ENCODE results near the gene L1CAM. TPM values are rescaled to one million over a fixed set of nuclear protein-coding genes. Genes with fewer than 3 reads are reported as not detected.

The L1CAM gene
- total RNA-seq, 3 donors from 2014 or later (not counting 1 experiment from before 2014, with no cell fraction given): 0.23 to 0.98 TPM; not detected in 1

DNA sequence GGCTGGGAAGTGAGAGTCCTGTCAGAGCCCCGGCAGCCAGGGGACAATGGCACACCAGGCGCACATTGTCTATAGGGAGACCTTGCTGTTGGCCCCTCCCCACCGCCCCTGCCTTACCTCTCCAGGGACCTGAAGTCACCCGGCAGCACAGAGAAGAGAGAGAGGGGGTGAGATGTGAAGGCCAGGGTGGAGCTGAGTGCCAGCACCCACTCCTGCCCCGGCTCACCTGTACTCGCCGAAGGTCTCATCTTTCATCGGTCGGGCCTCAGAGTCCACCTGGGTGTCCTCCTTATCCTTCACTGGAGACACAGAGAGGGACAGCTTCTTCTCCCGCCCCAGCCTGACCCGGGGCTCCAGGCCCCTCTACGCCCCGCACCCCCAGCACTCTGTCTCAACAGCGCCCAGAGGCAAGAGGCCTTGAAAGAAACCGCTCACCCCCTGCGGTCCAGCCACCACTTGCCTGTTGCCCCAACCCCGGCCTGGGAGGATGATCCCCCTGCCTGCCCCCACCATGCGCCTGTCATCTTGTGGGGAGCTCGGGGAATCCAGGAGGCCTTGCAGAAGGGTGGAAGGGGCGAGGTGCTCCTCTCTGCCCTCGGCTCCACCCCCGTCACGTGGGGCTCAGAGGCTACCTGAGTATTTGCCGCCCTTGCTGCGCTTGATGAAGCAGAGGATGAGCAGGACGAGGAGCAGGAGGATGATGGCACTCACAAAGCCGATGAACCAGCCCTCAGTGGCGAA is 22.6 kb downstream of the L1CAM start:
- no peaks in the 10 kb centered on the region for H3K36me3 Mint-ChIP-seq
- H3K27me3 ChIP-seq (ENCODE audit: control insufficient read depth, insufficient read depth, low read length): no peaks in the 10 kb centered on the region
- 75% methylated on average over 25 of the region's 28 CpGs for WGBS (ENCODE audit: insufficient coverage)
- H3K4me3 ChIP-seq (ENCODE audit: low read length): no peak overlapping the region
- no peaks in the 10 kb centered on the region for H3K4me1 Mint-ChIP-seq
- no peak overlapping the region for H3K4me3 Mint-ChIP-seq
- TF ChIP-seq, protein P1, sequence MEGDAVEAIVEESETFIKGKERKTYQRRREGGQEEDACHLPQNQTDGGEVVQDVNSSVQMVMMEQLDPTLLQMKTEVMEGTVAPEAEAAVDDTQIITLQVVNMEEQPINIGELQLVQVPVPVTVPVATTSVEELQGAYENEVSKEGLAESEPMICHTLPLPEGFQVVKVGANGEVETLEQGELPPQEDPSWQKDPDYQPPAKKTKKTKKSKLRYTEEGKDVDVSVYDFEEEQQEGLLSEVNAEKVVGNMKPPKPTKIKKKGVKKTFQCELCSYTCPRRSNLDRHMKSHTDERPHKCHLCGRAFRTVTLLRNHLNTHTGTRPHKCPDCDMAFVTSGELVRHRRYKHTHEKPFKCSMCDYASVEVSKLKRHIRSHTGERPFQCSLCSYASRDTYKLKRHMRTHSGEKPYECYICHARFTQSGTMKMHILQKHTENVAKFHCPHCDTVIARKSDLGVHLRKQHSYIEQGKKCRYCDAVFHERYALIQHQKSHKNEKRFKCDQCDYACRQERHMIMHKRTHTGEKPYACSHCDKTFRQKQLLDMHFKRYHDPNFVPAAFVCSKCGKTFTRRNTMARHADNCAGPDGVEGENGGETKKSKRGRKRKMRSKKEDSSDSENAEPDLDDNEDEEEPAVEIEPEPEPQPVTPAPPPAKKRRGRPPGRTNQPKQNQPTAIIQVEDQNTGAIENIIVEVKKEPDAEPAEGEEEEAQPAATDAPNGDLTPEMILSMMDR (IDR thresholded peaks at IDR 0.05): no peak
- DNase-seq (no peak), ATAC-seq (no peak)
- H3K4me1 ChIP-seq (ENCODE audit: control insufficient read depth, insufficient read depth, low read length): no peaks in the 10 kb centered on the region
- no peaks in the 10 kb centered on the region for H3K36me3 ChIP-seq (ENCODE audit: control insufficient read depth, insufficient read depth, low read length)
- H3K9me3 ChIP-seq (ENCODE audit: control insufficient read depth, insufficient read depth, low read length): no peaks in the 10 kb centered on the region
- no peak overlapping the region for H3K27ac Mint-ChIP-seq
- H3K27ac ChIP-seq (ENCODE audit: low read length): no peak overlapping the region
- H3K9me3 Mint-ChIP-seq: no peaks in the 10 kb centered on the region
- intact Hi-C loops (cut with micrococcal nuclease): no loop called here
- H3K27me3 Mint-ChIP-seq (ENCODE audit: low read depth in 2 of 2): peaks cover 3 to 6% of the 10 kb centered on the region in 2 donors

DNA sequence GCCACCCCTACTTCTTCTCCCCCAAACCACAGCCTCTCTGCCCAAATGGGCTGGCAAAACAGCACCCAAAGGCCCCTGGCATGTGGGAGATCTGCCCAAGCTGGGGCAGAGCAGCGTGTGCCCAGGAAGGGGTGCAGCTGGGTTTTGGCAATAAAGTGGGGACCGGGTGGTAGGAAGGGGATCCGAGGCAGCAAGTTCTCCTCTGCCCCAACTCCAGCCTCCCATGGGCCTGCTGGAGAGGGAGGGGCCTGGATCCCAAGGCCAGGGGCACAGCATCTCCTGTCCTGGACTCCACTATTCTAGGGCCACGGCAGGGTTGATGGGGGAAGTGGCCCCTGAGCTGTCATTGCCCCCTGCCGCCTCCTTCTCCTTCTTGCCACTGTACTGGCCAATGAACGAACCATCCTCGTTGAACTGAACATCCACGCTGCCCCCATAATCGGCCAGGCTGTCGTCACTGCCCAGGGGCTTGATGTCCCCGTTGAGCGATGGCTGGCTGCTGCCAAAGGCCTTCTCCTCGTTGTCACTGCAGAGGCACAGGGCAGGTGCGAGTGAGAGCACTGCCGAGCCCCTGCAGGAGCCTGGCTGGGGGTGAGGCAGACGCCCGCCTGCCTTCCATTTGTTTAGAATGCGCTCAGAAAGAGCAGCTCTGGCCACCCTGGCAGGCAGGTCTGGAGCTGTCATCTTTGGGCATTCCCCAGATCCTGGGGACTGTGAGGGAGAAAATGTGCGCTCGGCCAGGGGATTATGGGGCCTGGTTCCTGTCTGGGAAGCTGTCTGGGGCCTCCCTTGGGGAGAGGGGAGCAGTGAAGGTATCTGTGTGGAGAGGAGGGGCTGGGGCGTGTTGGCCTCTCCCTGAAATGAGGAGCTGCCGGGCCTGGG is 23.4 kb downstream of the L1CAM start:
- Histone ChIP-seq H3K27me3 (ENCODE audit: control insufficient read depth, insufficient read depth, low read length) (no peaks in the 10 kb centered on the region), H3K27ac (ENCODE audit: low read length) (no peak overlapping the region), H3K9me3 (ENCODE audit: control insufficient read depth, insufficient read depth, low read length) (no peaks in the 10 kb centered on the region), H3K36me3 (ENCODE audit: control insufficient read depth, insufficient read depth, low read length) (no peaks in the 10 kb centered on the region), H3K4me3 (ENCODE audit: low read length) (no peak overlapping the region), H3K4me1 (ENCODE audit: control insufficient read depth, insufficient read depth, low read length) (peaks cover 4% of the 10 kb centered on the region)
- Mint-ChIP-seq H3K4me1 (peaks cover 2 to 4% of the 10 kb centered on the region in 2 donors), H3K9me3 (no peaks in the 10 kb centered on the region), H3K27ac (no peak overlapping the region), H3K36me3 (no peaks in the 10 kb centered on the region), H3K27me3 (ENCODE audit: low read depth in 2 of 2) (peaks cover 3 to 6% of the 10 kb centered on the region in 2 donors), H3K4me3 (no peak overlapping the region)
- ATAC-seq (no peak), DNase-seq (no peak)
- WGBS (ENCODE audit: insufficient coverage): 83% methylated on average over 19 of the region's 22 CpGs
- intact Hi-C loops (cut with micrococcal nuclease): no loop called here
- TF ChIP-seq, protein P1 (IDR thresholded peaks at IDR 0.05): no peak

DNA sequence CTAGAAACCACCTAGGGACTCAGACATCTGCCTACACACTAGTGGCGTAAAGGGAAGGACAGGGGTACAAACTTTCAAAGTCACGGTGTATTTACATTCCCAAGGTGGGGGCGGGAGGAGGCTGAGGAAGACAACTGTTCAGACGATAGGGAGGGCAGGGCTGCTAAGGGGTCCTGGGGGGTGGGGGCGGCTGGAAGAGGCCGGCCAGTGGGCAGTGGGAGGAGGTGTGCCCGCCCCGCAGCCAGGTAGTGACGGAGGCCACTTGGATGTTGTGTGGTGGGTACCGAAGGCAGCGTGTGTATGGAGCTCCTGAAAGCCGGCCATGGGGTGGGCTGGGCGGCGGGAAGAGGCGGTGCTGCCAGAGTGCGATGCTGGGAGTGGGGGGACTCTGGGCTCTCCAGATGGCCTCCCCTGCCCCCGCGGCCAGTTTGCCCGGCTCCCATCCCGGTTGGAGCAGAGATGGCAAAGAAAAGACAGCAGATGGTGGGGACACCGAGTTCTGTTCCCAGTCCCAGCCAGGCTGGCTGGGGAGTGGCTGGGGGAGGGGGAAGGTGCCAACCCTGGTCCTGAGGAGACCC is 24.2 kb downstream of the L1CAM start:
- TF ChIP-seq, protein P1 (IDR thresholded peaks at IDR 0.05): no peak
- Histone ChIP-seq H3K27ac (ENCODE audit: low read length) (no peak overlapping the region), H3K27me3 (ENCODE audit: control insufficient read depth, insufficient read depth, low read length) (no peaks in the 10 kb centered on the region), H3K9me3 (ENCODE audit: control insufficient read depth, insufficient read depth, low read length) (no peaks in the 10 kb centered on the region), H3K4me3 (ENCODE audit: low read length) (no peak overlapping the region), H3K4me1 (ENCODE audit: control insufficient read depth, insufficient read depth, low read length) (peaks cover 9% of the 10 kb centered on the region), H3K36me3 (ENCODE audit: control insufficient read depth, insufficient read depth, low read length) (no peaks in the 10 kb centered on the region)
- H3K9me3 Mint-ChIP-seq: no peaks in the 10 kb centered on the region
- H3K4me1 Mint-ChIP-seq: peaks cover 5 to 10% of the 10 kb centered on the region in 2 donors
- DNase-seq (no peak), ATAC-seq (no peak)
- H3K27me3 Mint-ChIP-seq (ENCODE audit: low read depth in 2 of 2): peaks cover 6% of the 10 kb centered on the region in 2 donors
- no peaks in the 10 kb centered on the region for H3K36me3 Mint-ChIP-seq
- 87% methylated on average over 20 of the region's 21 CpGs for WGBS (ENCODE audit: insufficient coverage)
- intact Hi-C loops (cut with micrococcal nuclease): no loop called here
- H3K4me3 Mint-ChIP-seq: no peak overlapping the region
- no peak overlapping the region for H3K27ac Mint-ChIP-seq

Measured in natural killer cell (primary cell).